ENCODE data around the gene ZNF451.

The ZNF451 gene

GRCh38 chr6:57207872-57208271 is 117.9 kb downstream of the ZNF451 start:
- no peak for DNase-seq (ENCODE audit: low read depth in 2 of 2)

- no peak for DNase-seq (ENCODE audit: low read depth in 2 of 2)
These were observed 119.0 kb downstream of the ZNF451 start for GRCh38 chr6:57209030-57209429.

GRCh38 chr6:57210060-57210459 is 120.1 kb downstream of the ZNF451 start:
- no peak for DNase-seq (ENCODE audit: low read depth in 2 of 2)

- DNase-seq (ENCODE audit: low read depth in 2 of 2), result no peak
These were observed 125.3 kb downstream of the ZNF451 start for GRCh38 chr6:57215260-57215659.

- DNase-seq (ENCODE audit: low read depth in 2 of 2), result no peak
These were observed 126.5 kb downstream of the ZNF451 start for GRCh38 chr6:57216235-57217101.

GRCh38 chr6:57217270-57217669 is 127.3 kb downstream of the ZNF451 start:
- no peak for DNase-seq (ENCODE audit: low read depth in 2 of 2)
